ENCODE results near the gene WIPI1. TPM values are rescaled to one million over a fixed set of nuclear protein-coding genes. Genes with fewer than 3 reads are reported as not detected.

WIPI1 gene
- total and polyA plus RNA-seq, 9 of the 15 experiments (the other 6 are each of a cell fraction or from before 2014, with no cell fraction given), result 3.7 to 23.5 (median 11.8) TPM

GRCh38 chr17:68461589-68461988 lies 4.3 kb upstream of the WIPI1 start (continued):
- TF ChIP-seq, protein P1, sequence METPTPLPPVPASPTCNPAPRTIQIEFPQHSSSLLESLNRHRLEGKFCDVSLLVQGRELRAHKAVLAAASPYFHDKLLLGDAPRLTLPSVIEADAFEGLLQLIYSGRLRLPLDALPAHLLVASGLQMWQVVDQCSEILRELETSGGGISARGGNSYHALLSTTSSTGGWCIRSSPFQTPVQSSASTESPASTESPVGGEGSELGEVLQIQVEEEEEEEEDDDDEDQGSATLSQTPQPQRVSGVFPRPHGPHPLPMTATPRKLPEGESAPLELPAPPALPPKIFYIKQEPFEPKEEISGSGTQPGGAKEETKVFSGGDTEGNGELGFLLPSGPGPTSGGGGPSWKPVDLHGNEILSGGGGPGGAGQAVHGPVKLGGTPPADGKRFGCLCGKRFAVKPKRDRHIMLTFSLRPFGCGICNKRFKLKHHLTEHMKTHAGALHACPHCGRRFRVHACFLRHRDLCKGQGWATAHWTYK (CRISPR knock-in tag; IDR thresholded peaks at IDR 0.05), result 0 out of 2 replicates have a peak, but pooled peaks have one; percentile 7
- TF ChIP-seq RBM17 (IDR thresholded peaks at IDR 0.05; ENCODE audit: borderline replicate concordance, low read depth, low read length) (no peak), MEF2D (tag; conservative IDR thresholded peaks at IDR 0.05; ENCODE audit: low read depth) (0 out of 2 replicates have a peak, but pooled peaks have one; percentile 61), ZBTB17 (CRISPR knock-in tag; IDR thresholded peaks at IDR 0.05) (0 out of 2 replicates have a peak, but pooled peaks have one; percentile 11), MIER1 (IDR thresholded peaks at IDR 0.05; ENCODE audit: low read depth) (no peak), RB1 (IDR thresholded peaks at IDR 0.05; ENCODE audit: low read depth) (no peak), NR2C1 (IDR thresholded peaks at IDR 0.05) (no peak), NR2C1 (tag; IDR thresholded peaks at IDR 0.05) (no peak), NCOA1 (IDR thresholded peaks at IDR 0.05; ENCODE audit: low read depth) (no peak), NR1H2 (CRISPR knock-in tag; IDR thresholded peaks at IDR 0.05) (no peak), GABPB1 (CRISPR knock-in tag; IDR thresholded peaks at IDR 0.05) (no peak), ZNF766 (CRISPR knock-in tag; conservative IDR thresholded peaks at IDR 0.05) (peak; percentile 18; the same call in 1 of the 2 replicates), FOSL1 (tag; conservative IDR thresholded peaks at IDR 0.05) (0 out of 2 replicates have a peak, but pooled peaks have one; percentile 20), SETDB1 (IDR thresholded peaks at IDR 0.05; ENCODE audit: low read length) (no peak), NFATC3 (IDR thresholded peaks at IDR 0.05) (no peak)
- TF ChIP-seq, protein P2, sequence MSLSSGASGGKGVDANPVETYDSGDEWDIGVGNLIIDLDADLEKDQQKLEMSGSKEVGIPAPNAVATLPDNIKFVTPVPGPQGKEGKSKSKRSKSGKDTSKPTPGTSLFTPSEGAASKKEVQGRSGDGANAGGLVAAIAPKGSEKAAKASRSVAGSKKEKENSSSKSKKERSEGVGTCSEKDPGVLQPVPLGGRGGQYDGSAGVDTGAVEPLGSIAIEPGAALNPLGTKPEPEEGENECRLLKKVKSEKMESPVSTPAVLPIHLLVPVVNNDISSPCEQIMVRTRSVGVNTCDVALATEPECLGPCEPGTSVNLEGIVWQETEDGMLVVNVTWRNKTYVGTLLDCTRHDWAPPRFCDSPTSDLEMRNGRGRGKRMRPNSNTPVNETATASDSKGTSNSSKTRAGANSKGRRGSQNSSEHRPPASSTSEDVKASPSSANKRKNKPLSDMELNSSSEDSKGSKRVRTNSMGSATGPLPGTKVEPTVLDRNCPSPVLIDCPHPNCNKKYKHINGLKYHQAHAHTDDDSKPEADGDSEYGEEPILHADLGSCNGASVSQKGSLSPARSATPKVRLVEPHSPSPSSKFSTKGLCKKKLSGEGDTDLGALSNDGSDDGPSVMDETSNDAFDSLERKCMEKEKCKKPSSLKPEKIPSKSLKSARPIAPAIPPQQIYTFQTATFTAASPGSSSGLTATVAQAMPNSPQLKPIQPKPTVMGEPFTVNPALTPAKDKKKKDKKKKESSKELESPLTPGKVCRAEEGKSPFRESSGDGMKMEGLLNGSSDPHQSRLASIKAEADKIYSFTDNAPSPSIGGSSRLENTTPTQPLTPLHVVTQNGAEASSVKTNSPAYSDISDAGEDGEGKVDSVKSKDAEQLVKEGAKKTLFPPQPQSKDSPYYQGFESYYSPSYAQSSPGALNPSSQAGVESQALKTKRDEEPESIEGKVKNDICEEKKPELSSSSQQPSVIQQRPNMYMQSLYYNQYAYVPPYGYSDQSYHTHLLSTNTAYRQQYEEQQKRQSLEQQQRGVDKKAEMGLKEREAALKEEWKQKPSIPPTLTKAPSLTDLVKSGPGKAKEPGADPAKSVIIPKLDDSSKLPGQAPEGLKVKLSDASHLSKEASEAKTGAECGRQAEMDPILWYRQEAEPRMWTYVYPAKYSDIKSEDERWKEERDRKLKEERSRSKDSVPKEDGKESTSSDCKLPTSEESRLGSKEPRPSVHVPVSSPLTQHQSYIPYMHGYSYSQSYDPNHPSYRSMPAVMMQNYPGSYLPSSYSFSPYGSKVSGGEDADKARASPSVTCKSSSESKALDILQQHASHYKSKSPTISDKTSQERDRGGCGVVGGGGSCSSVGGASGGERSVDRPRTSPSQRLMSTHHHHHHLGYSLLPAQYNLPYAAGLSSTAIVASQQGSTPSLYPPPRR (CRISPR knock-in tag; IDR thresholded peaks at IDR 0.05; ENCODE audit: borderline replicate concordance), result no peak
- TF ChIP-seq, protein P3, sequence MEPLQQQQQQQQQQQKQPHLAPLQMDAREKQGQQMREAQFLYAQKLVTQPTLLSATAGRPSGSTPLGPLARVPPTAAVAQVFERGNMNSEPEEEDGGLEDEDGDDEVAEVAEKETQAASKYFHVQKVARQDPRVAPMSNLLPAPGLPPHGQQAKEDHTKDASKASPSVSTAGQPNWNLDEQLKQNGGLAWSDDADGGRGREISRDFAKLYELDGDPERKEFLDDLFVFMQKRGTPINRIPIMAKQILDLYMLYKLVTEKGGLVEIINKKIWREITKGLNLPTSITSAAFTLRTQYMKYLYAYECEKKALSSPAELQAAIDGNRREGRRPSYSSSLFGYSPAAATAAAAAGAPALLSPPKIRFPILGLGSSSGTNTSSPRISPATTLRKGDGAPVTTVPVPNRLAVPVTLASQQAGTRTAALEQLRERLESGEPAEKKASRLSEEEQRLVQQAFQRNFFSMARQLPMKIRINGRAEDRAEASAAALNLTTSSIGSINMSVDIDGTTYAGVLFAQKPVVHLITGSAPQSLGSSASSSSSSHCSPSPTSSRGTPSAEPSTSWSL (CRISPR knock-in tag; IDR thresholded peaks at IDR 0.05; ENCODE audit: borderline replicate concordance), result no peak
- TF ChIP-seq, protein P4, sequence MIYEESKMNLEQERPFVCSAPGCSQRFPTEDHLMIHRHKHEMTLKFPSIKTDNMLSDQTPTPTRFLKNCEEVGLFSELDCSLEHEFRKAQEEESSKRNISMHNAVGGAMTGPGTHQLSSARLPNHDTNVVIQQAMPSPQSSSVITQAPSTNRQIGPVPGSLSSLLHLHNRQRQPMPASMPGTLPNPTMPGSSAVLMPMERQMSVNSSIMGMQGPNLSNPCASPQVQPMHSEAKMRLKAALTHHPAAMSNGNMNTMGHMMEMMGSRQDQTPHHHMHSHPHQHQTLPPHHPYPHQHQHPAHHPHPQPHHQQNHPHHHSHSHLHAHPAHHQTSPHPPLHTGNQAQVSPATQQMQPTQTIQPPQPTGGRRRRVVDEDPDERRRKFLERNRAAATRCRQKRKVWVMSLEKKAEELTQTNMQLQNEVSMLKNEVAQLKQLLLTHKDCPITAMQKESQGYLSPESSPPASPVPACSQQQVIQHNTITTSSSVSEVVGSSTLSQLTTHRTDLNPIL (CRISPR knock-in tag; IDR thresholded peaks at IDR 0.05), result no peak
- TF ChIP-seq, protein P5, sequence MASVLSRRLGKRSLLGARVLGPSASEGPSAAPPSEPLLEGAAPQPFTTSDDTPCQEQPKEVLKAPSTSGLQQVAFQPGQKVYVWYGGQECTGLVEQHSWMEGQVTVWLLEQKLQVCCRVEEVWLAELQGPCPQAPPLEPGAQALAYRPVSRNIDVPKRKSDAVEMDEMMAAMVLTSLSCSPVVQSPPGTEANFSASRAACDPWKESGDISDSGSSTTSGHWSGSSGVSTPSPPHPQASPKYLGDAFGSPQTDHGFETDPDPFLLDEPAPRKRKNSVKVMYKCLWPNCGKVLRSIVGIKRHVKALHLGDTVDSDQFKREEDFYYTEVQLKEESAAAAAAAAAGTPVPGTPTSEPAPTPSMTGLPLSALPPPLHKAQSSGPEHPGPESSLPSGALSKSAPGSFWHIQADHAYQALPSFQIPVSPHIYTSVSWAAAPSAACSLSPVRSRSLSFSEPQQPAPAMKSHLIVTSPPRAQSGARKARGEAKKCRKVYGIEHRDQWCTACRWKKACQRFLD (CRISPR knock-in tag; IDR thresholded peaks at IDR 0.05), result peak; percentile 89; the same call in 1 of the 2 replicates

All from K562 (cell line).